K562 (cell line): ENCODE data around the gene MAP3K7. TPM values are rescaled to one million over a fixed set of nuclear protein-coding genes. Genes with fewer than 3 reads are reported as not detected.

ENCODE experiments used
- ATAC-seq: fragments of 200-7000 bp; cut with Tn5 transposase; 3 replicates; pipeline ENCODE4 v1.9.1; 2020; ENCODE audit warnings: moderate library complexity
- BruUV-seq: library from RNA; stranded (reverse); fragments of 400-500 nt; replicated peaks from 2 replicates; lab custom pipeline; 2021; lab: Mats Ljungman, UMichigan
- CTCF ChIA-PET: fragments of 300-600 bp; formaldehyde crosslinking; extraction: SDS; loops from one replicate; lab custom pipeline; 2021; ENCODE audit warnings: low intra/inter-chr PET ratio; lab: Yijun Ruan, JAX
- POLR2A ChIA-PET: fragments of 300-600, 350-650 bp; sonication (Branson Sonifier 250); formaldehyde crosslinking; extraction: SDS; loops from one replicate; lab custom pipeline; 2021; ENCODE audit warnings: antibody characterized with exemption, inconsistent platforms; lab: Yijun Ruan, JAX
- DNase-seq, 4 experiments: peaks; one replicate each; pipeline versions ENCODE4 v3.0.0 to v3.0.0-alpha.2; 2011 to 2018; ENCODE audit warnings: low spot score in 3 of 4, mixed read lengths in 3 of 4; ENCODE audit errors: extremely low read depth in 1 of 4
- FAIRE-seq: peaks from 2 replicates; lab custom pipeline; 2011; peaks lifted over from hg19 to GRCh38; lab: Jason Lieb, UNC
- H2AFZ ChIP-seq: 2 replicates; pipeline ENCODE4 v1.6.0; 2011; ENCODE audit warnings: low read depth, low read length, control low read depth, inconsistent platforms
- H3K27ac ChIP-seq: fragments of 200-600 bp; 3 replicates; pipeline ENCODE4 v1.8.0; 2011; ENCODE audit warnings: low read depth, mild to moderate bottlenecking, control low read depth, inconsistent platforms, low read length, moderate library complexity, mixed read lengths; ENCODE audit errors: extremely low read depth
- H3K27me3 ChIP-seq, 2 experiments: fragments of 300-600 bp in 1 of 2; 2 replicates in 1 of 2; 3 replicates in 1 of 2; pipeline versions ENCODE4 v1.6.0 to v1.8.0; 2011; ENCODE audit warnings: inconsistent platforms in 2 of 2, low read length in 2 of 2, mild to moderate bottlenecking in 1 of 2, mixed read lengths in 1 of 2, moderate library complexity in 1 of 2; ENCODE audit not compliant: control insufficient read depth in 2 of 2, insufficient read depth in 2 of 2
- H3K36me3 ChIP-seq: fragments of 300-600 bp; 3 replicates; pipeline ENCODE4 v1.8.0; 2011; ENCODE audit warnings: mild to moderate bottlenecking, low read length, inconsistent platforms; ENCODE audit not compliant: control insufficient read depth, insufficient read depth
- H3K4me1 ChIP-seq, 2 experiments: fragments of 200-600 bp in 1 of 2; replicated peaks in 1 of 2; 2 replicates in 1 of 2; 3 replicates in 1 of 2; pipeline versions ENCODE4 v1.5.1 to v1.8.0; 2011; ENCODE audit warnings: inconsistent platforms in 2 of 2, low read length in 2 of 2, mild to moderate bottlenecking in 1 of 2, mixed read lengths in 1 of 2, moderate library complexity in 1 of 2; ENCODE audit not compliant: control insufficient read depth in 2 of 2, insufficient read depth in 2 of 2
- H3K4me2 ChIP-seq: 2 replicates; pipeline ENCODE4 v1.6.1; 2011; ENCODE audit warnings: low read length, control low read depth, inconsistent platforms, mixed read lengths; ENCODE audit not compliant: insufficient read depth
- H3K4me3 ChIP-seq: fragments of 200-600 bp; sonication (generic), shearing (Covaris generic); 2 replicates; pipeline ENCODE4 v1.5.1; 2016; ENCODE audit warnings: control low read depth, inconsistent platforms
- H3K79me2 ChIP-seq: fragments of 200-600 bp; 3 replicates; pipeline ENCODE4 v1.8.0; 2011; ENCODE audit warnings: low read length, inconsistent platforms; ENCODE audit not compliant: control insufficient read depth, insufficient read depth
- H3K9ac ChIP-seq, 2 experiments: 2 replicates each; pipeline versions ENCODE4 v1.6.0 to v1.6.1; 2011; ENCODE audit warnings: low read depth in 2 of 2, low read length in 2 of 2, control low read depth in 1 of 2, inconsistent platforms in 1 of 2, mild to moderate bottlenecking in 1 of 2, mixed read lengths in 1 of 2; ENCODE audit not compliant: insufficient read depth in 1 of 2
- H3K9me1 ChIP-seq: one replicate; pipeline ENCODE4 v1.6.0; 2011; ENCODE audit warnings: inconsistent platforms, mild to moderate bottlenecking, low read length, moderate library complexity; ENCODE audit not compliant: control insufficient read depth, insufficient read depth
- H3K9me3 ChIP-seq: replicated peaks from 2 replicates; pipeline ENCODE4 v1.5.1; 2011; ENCODE audit warnings: low read depth, low read length, inconsistent platforms; ENCODE audit not compliant: control insufficient read depth, insufficient read depth
- H4K20me1 ChIP-seq: replicated peaks from 2 replicates; pipeline ENCODE4 v1.6.1; 2011; ENCODE audit warnings: low read length, inconsistent platforms, mixed read lengths; ENCODE audit not compliant: control insufficient read depth, insufficient read depth
- CXXC5 ChIP-seq: fragments of 250-450 bp; sonication (Bioruptor Pico); IDR thresholded peaks from 2 replicates; pipeline ENCODE4 v1.8.0; 2022; ENCODE audit warnings: inconsistent platforms, mild to moderate bottlenecking, moderate library complexity
- GATAD2B ChIP-seq: fragments of 450-650 bp; IDR thresholded peaks from 2 replicates; pipeline ENCODE4 v1.6.1; 2017; ENCODE audit warnings: mild to moderate bottlenecking, borderline replicate concordance
- LEF1 ChIP-seq: fragments of 450-650 bp; IDR thresholded peaks from 2 replicates; pipeline ENCODE4 v1.6.1; 2016; ENCODE audit warnings: mild to moderate bottlenecking
- NFYB ChIP-seq: IDR thresholded peaks from 2 replicates; pipeline ENCODE4 v1.6.1; 2011; ENCODE audit warnings: mild to moderate bottlenecking, moderate library complexity; ENCODE audit not compliant: insufficient read length; ENCODE audit errors: extremely low read depth
- RBFOX2 ChIP-seq: fragments of 200-400 bp; formaldehyde crosslinking; IDR thresholded peaks from 2 replicates; pipeline ENCODE4 v1.6.1; 2017; ENCODE audit warnings: low read depth, mild to moderate bottlenecking, low read length, moderate library complexity
- RBM14 ChIP-seq: fragments of 200-400 bp; formaldehyde crosslinking; IDR thresholded peaks from 2 replicates; pipeline ENCODE4 v1.6.1; 2018; ENCODE audit warnings: low read depth, mild to moderate bottlenecking, low read length, moderate library complexity, borderline replicate concordance; ENCODE audit not compliant: insufficient read depth
- SRF ChIP-seq, 2 experiments: fragments of 250-450, 450-650 bp in 1 of 2; sonication (Bioruptor Pico) in 1 of 2; sonication (generic) in 1 of 2; formaldehyde crosslinking; IDR thresholded peaks; 2 replicates each; pipeline versions ENCODE4 v1.5.0 to v1.5.1; 2020 to 2022; ENCODE audit warnings: mild to moderate bottlenecking in 1 of 2, missing genetic modification reagents in 1 of 2
- STAG1 ChIP-seq: sonication (generic); formaldehyde crosslinking; IDR thresholded peaks from 2 replicates; pipeline ENCODE4 v1.5.0; 2020; ENCODE audit warnings: missing genetic modification reagents, borderline replicate concordance
- TEAD4 ChIP-seq, 2 experiments: sonication (generic) in 1 of 2; formaldehyde crosslinking in 1 of 2; IDR thresholded peaks; 2 replicates each; pipeline versions ENCODE4 v1.6.1 to v1.8.0; 2012 to 2022; ENCODE audit warnings: borderline replicate concordance in 1 of 2, inconsistent platforms in 1 of 2, low read length in 1 of 2, mild to moderate bottlenecking in 1 of 2, missing genetic modification reagents in 1 of 2
- ZBTB17 ChIP-seq: fragments of 450-650 bp; formaldehyde crosslinking; IDR thresholded peaks from 2 replicates; pipeline ENCODE4 v1.4.0; 2020; ENCODE audit warnings: mild to moderate bottlenecking
- ZNF133 ChIP-seq: fragments of 250-450 bp; sonication (Bioruptor Pico); IDR thresholded peaks from 2 replicates; pipeline ENCODE4 v1.4.0; 2020; ENCODE audit warnings: mild to moderate bottlenecking
- ZNF609 ChIP-seq: sonication (generic); formaldehyde crosslinking; IDR thresholded peaks from 2 replicates; pipeline ENCODE4 v1.8.1; 2023; ENCODE audit warnings: missing genetic modification reagents, mild to moderate bottlenecking, borderline replicate concordance
- WGBS: fragments of 100-300 bp; shearing (Covaris generic); methylation state at CpG from one replicate; pipeline ENCODE4 v1.1.6; 2016; ENCODE audit warnings: low coverage, mixed read lengths; ENCODE audit not compliant: insufficient coverage; ENCODE audit errors: missing lambda C conversion rate; 5-methylcytosine and 5-hydroxymethylcytosine counted together
- in situ Hi-C: fragments of 300-500 bp; cut with MboI; formaldehyde crosslinking; loops from 4 replicates; pipeline ENCODE4 v1.15.0; 2018; ENCODE audit warnings: inconsistent platforms, mixed read lengths
- intact Hi-C: fragments of 100-400 bp; cut with micrococcal nuclease; formaldehyde crosslinking; loops from 2 replicates; pipeline ENCODE4 v1.14.2; 2022
- polyA plus RNA-seq, 8 experiments: library from polyadenylated mRNA; depleted of rRNA in 4 of 8; stranded (reverse) in 5 of 8; unstranded in 3 of 8; fragments of >200 nt; fragmentation: Nextera tagmentation in 2 of 8; fragmentation: Illumina TruSeq in 1 of 8; extraction: Ambion mirVana in 2 of 8; extraction: Trizol in 1 of 8; gene quantifications; 2 replicates each; pipeline versions ENCODE4 v1.2.1 to v1.2.3, GENCODE V29; 2011 to 2014; ENCODE audit warnings: inconsistent platforms in 1 of 8, missing spikeins in 1 of 8
- total RNA-seq, 7 experiments: library from RNA; depleted of rRNA in 6 of 7; stranded (reverse); fragments of >200 nt in 6 of 7; fragmentation: Illumina TruSeq in 2 of 7; extraction: Trizol in 2 of 7; gene quantifications; 2 replicates each; pipeline versions ENCODE4 v1.2.1 to v1.2.3, GENCODE V29; 2011 to 2021; ENCODE audit warnings: low replicate concordance in 1 of 7

Gene MAP3K7
- total and polyA plus RNA-seq, 9 of the 15 experiments (the other 6 are each of a cell fraction or from before 2014, with no cell fraction given): 13.4 to 60.9 (median 34.8) TPM

- Histone ChIP-seq H3K27ac (no peak overlapping the region), H3K36me3 (peaks cover 43% of the 10 kb centered on the region; the same call in 2 of the 3 replicates), H4K20me1 (no peaks in the 10 kb centered on the region)
- peak; percentile 19 for FAIRE-seq
- TF ChIP-seq RBFOX2 (no peak), ZBTB17 (CRISPR knock-in tag) (no peak), ZNF133 (no peak), RBM14 (no peak), GATAD2B (no peak), ZNF609 (CRISPR knock-in tag) (no peak), STAG1 (CRISPR knock-in tag) (no peak), LEF1 (no peak), CXXC5 (CRISPR knock-in tag) (no peak), NFYB (no peak), SRF (CRISPR knock-in tag; IDR thresholded peaks at IDR 0.05) (no peak), TEAD4 (IDR thresholded peaks at IDR 0.05; ENCODE audit: low read length) (no peak), TEAD4 (CRISPR knock-in tag; IDR thresholded peaks at IDR 0.05; ENCODE audit: borderline replicate concordance) (no peak)
- TF ChIP-seq, all 486 proteins: peak for 0
- POLR2A ChIA-PET: interaction anchor here (0.7 to 1.0 kb wide), 3 partner anchors 9 to 18 kb away, joined by 3 to 5 read pairs (median 3); no protein-coding TSS in a partner anchor
- Histone ChIP-seq H3K4me3 (no peak overlapping the region), H3K27me3 (no peaks in the 10 kb centered on the region), H3K9me3 (no peaks in the 10 kb centered on the region), H2AFZ (no peak overlapping the region), H3K4me1 (peaks cover 0 to 6% of the 10 kb centered on the region in 2 experiments; a peak in 2 of 5 replicates), H3K79me2 (no peaks in the 10 kb centered on the region), H3K9me1 (no peaks in the 10 kb centered on the region), H3K4me2 (no peak overlapping the region), H3K9ac (no peak overlapping the region)
- WGBS: 68% methylated on average over 4 of the region's 4 CpGs
- intact Hi-C loops: no loop called here
- ATAC-seq: no peak
- in situ Hi-C loops: no loop called here
- CTCF ChIA-PET: no interaction called here
- no TSS peak for BruUV-seq
- no peak for DNase-seq
Measured at GRCh38 chr6:90533615-90534336, 53.1 kb downstream of the MAP3K7 start.
